ENCODE data around the gene OR4C5.
"Not testable (repeated sequence)": the region's sequence is repeated elsewhere in the genome, so short reads cannot be mapped to it uniquely, and the experiment has no call there.

Gene OR4C5

GRCh38 chr11:48366365-48366764 is at the start of gene OR4C5:
Gene OR4C5, minus strand, starts transcription at chr11:48366465. Its CDS starts 0 bp downstream, at chr11:48366465.
- DNase-seq: no peak

- DNase-seq: no peak
Observed at GRCh38 chr11:48384670-48385069, 18.4 kb upstream of the OR4C5 start.

DNA sequence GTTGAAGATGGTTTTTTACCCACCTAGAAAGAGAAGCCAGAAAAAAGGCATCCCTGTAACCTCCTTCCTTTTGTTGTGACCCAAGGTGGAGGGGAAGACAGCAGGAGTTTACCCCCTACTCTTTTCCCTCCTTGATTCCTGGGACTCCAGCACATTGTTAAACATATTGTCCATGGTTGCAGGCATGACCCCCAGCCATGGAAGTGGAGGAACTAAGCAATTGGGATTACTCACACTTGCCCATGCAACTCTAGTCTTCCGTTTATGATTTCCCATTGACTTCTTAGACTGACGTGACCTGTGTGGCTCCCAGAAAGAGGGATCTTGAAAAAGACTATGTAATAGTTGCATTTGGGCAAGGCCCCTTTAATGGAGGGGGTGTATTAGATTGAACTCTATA is 17.9 kb upstream of the OR4C5 start:
- DNase-seq: not testable (repeated sequence)

- DNase-seq: not testable (repeated sequence)
Observed at GRCh38 chr11:48361289-48361688, 5.0 kb downstream of the OR4C5 start.

DNA sequence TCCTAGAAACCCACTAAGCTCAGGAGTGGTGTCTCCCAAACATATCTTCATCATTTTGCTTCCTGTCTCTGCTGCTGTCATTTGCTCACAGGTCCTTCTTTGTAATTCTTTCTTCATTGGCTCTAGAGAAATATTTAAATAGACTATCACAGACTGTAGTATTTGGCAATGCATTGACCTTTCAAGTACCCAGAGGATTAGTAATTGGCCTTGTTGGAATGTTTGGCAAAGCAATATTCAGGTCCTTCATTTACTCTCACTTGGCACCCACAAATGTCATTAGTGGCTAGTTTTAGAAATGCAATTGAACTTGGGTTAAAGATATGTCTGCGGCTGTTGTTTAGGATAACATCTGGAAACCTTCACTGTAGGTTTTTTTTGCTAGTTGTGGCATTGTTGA is 11.6 kb downstream of the OR4C5 start:
- no peak for DNase-seq

DNA sequence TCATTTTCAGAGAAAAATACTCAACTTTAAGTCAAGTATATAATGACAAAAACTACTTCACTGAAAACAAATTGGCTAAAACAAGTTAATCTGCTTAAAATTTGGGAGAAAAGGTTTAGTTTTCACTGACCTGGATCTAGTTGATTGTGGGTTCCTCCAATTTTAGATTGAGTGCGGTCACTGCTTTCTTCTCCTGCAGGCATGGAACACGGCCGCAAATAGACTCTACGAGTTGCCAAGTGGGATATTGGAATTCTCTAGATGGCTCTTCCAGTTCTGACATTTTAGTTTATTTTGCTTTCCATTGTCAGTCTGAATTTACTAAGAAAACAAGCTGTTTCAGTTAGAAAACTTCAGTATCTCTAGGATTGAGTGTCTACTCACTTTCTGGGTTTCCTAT is 12.3 kb downstream of the OR4C5 start:
- no peak for DNase-seq

DNA sequence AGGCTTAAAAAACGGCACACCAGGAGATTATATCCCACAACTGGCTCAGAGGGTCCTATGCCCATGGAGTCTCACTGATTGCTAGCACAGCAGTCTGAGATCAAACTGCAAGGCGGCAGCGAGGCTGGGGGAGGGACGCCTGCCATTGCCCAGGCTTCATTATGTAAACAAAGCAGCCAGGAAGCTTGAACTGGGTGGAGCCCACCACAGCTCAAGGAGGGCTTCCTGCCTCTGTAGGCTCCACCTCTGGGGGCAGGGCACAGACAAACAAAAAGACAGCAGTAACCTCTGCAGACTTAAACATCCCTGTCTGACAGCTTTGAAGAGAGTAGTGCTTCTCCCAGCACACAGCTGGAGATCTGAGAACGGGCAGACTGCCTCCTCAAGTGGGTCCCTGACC is 20.0 kb downstream of the OR4C5 start:
- DNase-seq: not testable (repeated sequence)

DNA sequence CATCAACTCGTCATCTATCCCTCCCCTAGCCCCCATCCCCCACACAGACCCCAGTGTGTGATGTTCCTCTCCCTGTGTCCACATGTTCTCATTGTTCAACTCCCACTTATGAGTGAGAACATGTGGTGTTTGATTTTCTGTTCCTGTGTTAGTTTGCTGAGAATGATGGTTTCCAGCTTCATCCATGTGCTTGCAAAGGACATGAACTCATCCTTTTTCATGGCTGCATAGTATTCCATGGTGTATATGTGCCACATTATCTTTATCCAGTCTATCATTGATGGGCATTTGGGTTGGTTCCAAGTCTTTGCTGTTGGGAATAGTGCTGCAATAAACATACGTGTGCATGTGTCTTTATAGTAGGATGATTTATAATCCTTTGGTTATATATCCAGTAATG is 23.8 kb downstream of the OR4C5 start:
- not testable (repeated sequence) for DNase-seq

DNA sequence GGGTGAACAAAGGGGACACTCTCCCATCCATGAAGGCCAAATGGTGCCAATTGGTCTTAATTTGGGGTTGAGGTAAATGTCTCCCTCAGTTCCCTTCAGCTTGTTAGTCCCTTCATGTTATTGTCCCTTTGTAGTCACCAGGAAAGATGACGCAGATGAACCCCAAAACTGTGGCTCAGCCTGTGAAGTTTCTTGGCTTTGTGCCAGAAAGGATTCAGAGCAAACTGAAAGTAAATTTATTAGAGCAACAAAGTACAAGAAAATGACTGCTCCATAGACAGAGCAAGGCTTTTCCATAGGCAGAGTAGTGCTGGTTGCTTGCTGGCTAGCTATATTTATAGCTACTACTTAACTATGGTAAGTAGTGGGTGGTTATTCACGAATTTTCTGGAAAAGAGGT is 24.8 kb downstream of the OR4C5 start:
- no peak for DNase-seq

DNA sequence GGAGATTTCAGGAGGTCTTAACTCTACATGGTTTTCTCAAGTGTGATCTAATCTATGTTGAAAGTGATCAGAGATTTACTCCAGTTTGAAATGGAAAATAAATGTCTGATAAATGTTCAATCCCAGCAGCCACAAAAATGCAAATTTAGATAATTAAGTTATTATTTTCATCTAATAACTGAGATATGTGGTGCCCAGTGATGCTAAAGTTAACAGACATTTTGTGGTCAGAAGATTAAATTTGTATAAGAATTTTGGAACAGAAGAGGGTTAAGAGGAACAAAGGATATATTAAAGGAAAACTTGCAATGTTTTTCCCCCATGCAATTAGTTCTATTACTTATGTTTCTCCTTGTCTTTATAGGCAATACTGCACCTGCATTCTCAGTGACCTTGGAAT is 41.6 kb downstream of the OR4C5 start, which contains the start of gene OR4C3:
Gene OR4C3, plus strand, starts transcription at position 301 of the 400 bp plus-strand sequence. CDS start 102 bp downstream, outside the sequence.
- DNase-seq: not testable (repeated sequence)

GRCh38 chr11:48319813-48320212 is 46.5 kb downstream of the OR4C5 start:
- not testable (repeated sequence) for DNase-seq
